Erythroblast (primary cell): ENCODE data around the gene LBX2.

ENCODE experiments used
- GATA1 ChIP-seq: IDR thresholded peaks from 2 replicates; pipeline ENCODE4 v1.6.1; 2011; ENCODE audit warnings: low read depth, mild to moderate bottlenecking, control low read depth, low read length, moderate library complexity
- POLR2A ChIP-seq: IDR thresholded peaks from 2 replicates; pipeline ENCODE4 v1.6.1; 2011; ENCODE audit warnings: mild to moderate bottlenecking, low read length

DNA sequence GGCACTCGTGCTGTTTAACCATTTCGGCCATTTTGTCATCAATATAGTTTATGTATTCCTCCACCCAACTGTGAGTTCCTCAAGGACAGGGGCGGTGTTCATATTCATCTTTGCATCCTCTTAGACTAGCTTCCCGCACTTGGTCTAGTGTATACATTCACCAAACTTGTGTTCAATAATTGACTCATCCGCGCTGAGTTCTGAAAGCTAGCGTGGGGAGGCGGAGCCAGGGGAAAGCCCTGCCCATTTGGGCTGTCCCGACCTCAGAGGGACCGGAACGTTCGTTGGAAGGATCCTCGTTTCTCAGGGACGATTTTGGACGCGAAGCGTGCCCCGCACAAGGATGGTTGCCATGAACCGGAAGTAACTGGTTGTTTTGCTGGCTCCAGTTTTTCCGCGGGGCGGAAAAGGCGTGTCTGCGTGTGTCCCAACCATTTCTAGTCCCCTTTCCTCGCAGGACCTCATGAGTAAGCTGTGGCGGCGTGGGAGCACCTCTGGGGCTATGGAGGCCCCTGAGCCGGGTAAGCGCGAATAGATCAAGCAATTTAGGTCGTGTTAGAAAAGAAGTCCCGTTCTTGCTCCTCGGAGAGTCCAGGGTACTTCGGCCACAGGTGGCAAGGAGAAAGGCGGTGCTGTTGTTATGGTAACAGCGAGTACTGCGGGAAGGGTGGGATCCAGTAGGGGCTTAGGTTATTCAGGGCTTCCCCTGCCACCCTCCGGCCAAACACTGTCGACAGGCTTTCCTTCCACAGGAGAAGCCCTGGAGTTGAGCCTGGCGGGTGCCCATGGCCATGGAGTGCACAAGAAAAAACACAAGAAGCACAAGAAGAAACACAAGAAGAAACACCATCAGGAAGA is 44.5 kb downstream of the LBX2 start, which contains the start of gene INO80B:
- TF ChIP-seq POLR2A: peak; percentile 70
- TF ChIP-seq GATA1: no peak
